Measurements from ENCODE around the gene REL. TPM values are rescaled to one million over a fixed set of nuclear protein-coding genes. Genes with fewer than 3 reads are reported as not detected.

REL gene
- total and polyA plus RNA-seq, 4 donors = 3.4 to 37.0 (median 18.9) TPM

- Histone ChIP-seq H3K27ac (ENCODE audit: low read depth in 1 of 2, low read length in 1 of 2) (no peak overlapping the region), H3K36me3 (ENCODE audit: control insufficient read depth in 4 of 4, insufficient read depth in 4 of 4, low read length in 4 of 4) (peaks cover 0 to 8% (median 6%) of the 10 kb centered on the region in 4 donors), H3K9me3 (ENCODE audit: control insufficient read depth in 4 of 4, insufficient read depth in 3 of 4, low read length in 3 of 4) (peaks cover 0 to 2% (median 0%) of the 10 kb centered on the region in 4 donors), H3K4me3 (no peak overlapping the region), H3K27me3 (ENCODE audit: control insufficient read depth in 3 of 3, insufficient read depth in 3 of 3, low read length in 2 of 3) (no peaks in the 10 kb centered on the region), H3K4me1 (ENCODE audit: control insufficient read depth in 5 of 5, insufficient read depth in 5 of 5, low read length in 5 of 5) (no peaks in the 10 kb centered on the region), H3K9ac (ENCODE audit: insufficient read depth in 1 of 2, low read length in 2 of 2) (no peak overlapping the region)
- WGBS, 2 donors = 90 to 92% methylated on average over 6 of the region's 6 CpGs
- no peak for ATAC-seq (ENCODE audit: insufficient read depth, low FRiP score)
- TF ChIP-seq CTCF (IDR thresholded peaks at IDR 0.05; ENCODE audit: control extremely low read depth, extremely low read depth) = no peak
- DNase-seq = no peak
Measured at GRCh38 chr2:60948926-60949579, 67.7 kb downstream of the REL start.

GRCh38 chr2:60954139-60954538, 72.8 kb downstream of the REL start:
- H3K27ac ChIP-seq (ENCODE audit: low read depth in 1 of 2, low read length in 1 of 2) = no peak overlapping the region
- no peak overlapping the region for H3K9ac ChIP-seq (ENCODE audit: insufficient read depth in 1 of 2, low read length in 2 of 2)
- no peak for DNase-seq
- 28 to 62% methylated on average over 2 of the region's 2 CpGs for WGBS, 2 donors
- no peaks in the 10 kb centered on the region for H3K9me3 ChIP-seq (ENCODE audit: control insufficient read depth in 4 of 4, insufficient read depth in 3 of 4, low read length in 3 of 4)
- ATAC-seq (ENCODE audit: insufficient read depth, low FRiP score) = no peak
- H3K36me3 ChIP-seq (ENCODE audit: control insufficient read depth in 4 of 4, insufficient read depth in 4 of 4, low read length in 4 of 4) = peaks cover 0 to 8% (median 4%) of the 10 kb centered on the region in 4 donors
- H3K4me1 ChIP-seq (ENCODE audit: control insufficient read depth in 5 of 5, insufficient read depth in 5 of 5, low read length in 5 of 5) = no peaks in the 10 kb centered on the region
- TF ChIP-seq CTCF (IDR thresholded peaks at IDR 0.05; ENCODE audit: control extremely low read depth, extremely low read depth) = no peak
- no peak overlapping the region for H3K4me3 ChIP-seq
- H3K27me3 ChIP-seq (ENCODE audit: control insufficient read depth in 3 of 3, insufficient read depth in 3 of 3, low read length in 2 of 3) = no peaks in the 10 kb centered on the region

DNA sequence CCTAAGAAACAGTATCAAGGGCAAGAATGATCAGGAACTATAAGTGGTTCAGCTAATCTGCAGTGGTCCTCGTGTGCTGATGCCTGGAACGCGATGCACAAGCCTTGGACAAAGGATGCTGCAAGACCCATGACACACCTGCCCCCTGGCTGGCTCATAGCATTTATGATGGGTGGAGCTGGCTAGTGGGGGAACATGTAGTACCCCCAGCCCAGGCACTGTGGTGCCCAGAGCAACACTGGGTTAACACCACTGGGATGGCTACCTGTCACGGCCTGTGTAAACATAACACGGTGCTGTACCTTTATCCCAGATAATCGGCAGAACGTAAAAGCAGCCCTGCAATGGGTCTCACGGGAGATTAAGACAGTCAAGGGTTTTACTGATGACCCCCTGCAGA, 75.8 kb downstream of the REL start:
- TF ChIP-seq CTCF (IDR thresholded peaks at IDR 0.05; ENCODE audit: control extremely low read depth, extremely low read depth) = no peak
- 87 to 96% methylated on average over 8 of the region's 8 CpGs for WGBS, 2 donors
- DNase-seq = no peak

DNA sequence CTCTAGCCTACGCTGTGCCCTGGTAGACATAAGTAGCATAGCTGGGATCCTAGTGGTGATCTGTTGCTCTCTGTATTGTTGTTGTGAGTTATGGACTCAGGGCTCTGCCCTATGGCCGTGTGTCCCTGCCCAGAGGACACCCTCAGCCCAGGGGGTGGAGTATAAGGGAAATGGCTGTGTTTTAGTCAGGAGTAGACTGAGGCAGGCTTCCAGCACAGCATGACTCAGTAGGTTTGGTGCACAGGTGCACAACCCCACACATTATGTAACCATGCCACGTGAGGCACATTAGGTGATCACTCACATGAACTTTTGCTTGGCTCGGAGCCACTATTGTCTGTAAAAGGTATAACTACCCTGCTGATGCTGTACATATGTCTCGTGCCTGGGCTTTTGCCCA, 76.3 kb downstream of the REL start:
- Histone ChIP-seq H3K27me3 (ENCODE audit: control insufficient read depth in 3 of 3, insufficient read depth in 3 of 3, low read length in 2 of 3) (no peaks in the 10 kb centered on the region), H3K4me1 (ENCODE audit: control insufficient read depth in 5 of 5, insufficient read depth in 5 of 5, low read length in 5 of 5) (peaks cover 0 to 1% (median 0%) of the 10 kb centered on the region in 5 donors), H3K9me3 (ENCODE audit: control insufficient read depth in 4 of 4, insufficient read depth in 3 of 4, low read length in 3 of 4) (no peaks in the 10 kb centered on the region), H3K9ac (ENCODE audit: insufficient read depth in 1 of 2, low read length in 2 of 2) (no peak overlapping the region), H3K27ac (ENCODE audit: low read depth in 1 of 2, low read length in 1 of 2) (no peak overlapping the region), H3K36me3 (ENCODE audit: control insufficient read depth in 4 of 4, insufficient read depth in 4 of 4, low read length in 4 of 4) (peaks cover 0 to 7% (median 2%) of the 10 kb centered on the region in 4 donors), H3K4me3 (no peak overlapping the region)
- 90% methylated on average over 5 of the region's 5 CpGs for WGBS, 2 donors
- no peak for TF ChIP-seq CTCF (IDR thresholded peaks at IDR 0.05; ENCODE audit: control extremely low read depth, extremely low read depth)
- DNase-seq (no peak), ATAC-seq (ENCODE audit: insufficient read depth, low FRiP score) (no peak)

More for the DNA sequence above, 75.8 kb downstream of the REL start:
- no peak for ATAC-seq (ENCODE audit: insufficient read depth, low FRiP score)
- H3K27me3 ChIP-seq (ENCODE audit: control insufficient read depth in 3 of 3, insufficient read depth in 3 of 3, low read length in 2 of 3) = no peaks in the 10 kb centered on the region
- H3K9me3 ChIP-seq (ENCODE audit: control insufficient read depth in 4 of 4, insufficient read depth in 3 of 4, low read length in 3 of 4) = no peaks in the 10 kb centered on the region
- H3K27ac ChIP-seq (ENCODE audit: low read depth in 1 of 2, low read length in 1 of 2) = no peak overlapping the region
- H3K4me3 ChIP-seq = no peak overlapping the region
- peaks cover 0 to 8% (median 2%) of the 10 kb centered on the region in 4 donors for H3K36me3 ChIP-seq (ENCODE audit: control insufficient read depth in 4 of 4, insufficient read depth in 4 of 4, low read length in 4 of 4)
- H3K9ac ChIP-seq (ENCODE audit: insufficient read depth in 1 of 2, low read length in 2 of 2) = no peak overlapping the region
- peaks cover 0 to 1% (median 0%) of the 10 kb centered on the region in 5 donors for H3K4me1 ChIP-seq (ENCODE audit: control insufficient read depth in 5 of 5, insufficient read depth in 5 of 5, low read length in 5 of 5)
